Stimulated activated CD4-positive, alpha-beta T cell treated with anti-CD3 and anti-CD28 coated beads, Interleukin-1b, Interleukin-23, amount 100 ng/mL, for 24 hours (primary cell): ENCODE results near the gene RPS10.
"Not testable (repeated sequence)": the region's sequence is repeated elsewhere in the genome, so short reads cannot be mapped to it uniquely, and the experiment has no call there.

ENCODE experiments used
- DNase-seq, 4 experiments: peaks; one replicate each; pipeline ENCODE4 v3.0.0-alpha.2; 2020; ENCODE audit warnings: low read depth in 4 of 4, low spot score in 1 of 4

Gene RPS10

DNA sequence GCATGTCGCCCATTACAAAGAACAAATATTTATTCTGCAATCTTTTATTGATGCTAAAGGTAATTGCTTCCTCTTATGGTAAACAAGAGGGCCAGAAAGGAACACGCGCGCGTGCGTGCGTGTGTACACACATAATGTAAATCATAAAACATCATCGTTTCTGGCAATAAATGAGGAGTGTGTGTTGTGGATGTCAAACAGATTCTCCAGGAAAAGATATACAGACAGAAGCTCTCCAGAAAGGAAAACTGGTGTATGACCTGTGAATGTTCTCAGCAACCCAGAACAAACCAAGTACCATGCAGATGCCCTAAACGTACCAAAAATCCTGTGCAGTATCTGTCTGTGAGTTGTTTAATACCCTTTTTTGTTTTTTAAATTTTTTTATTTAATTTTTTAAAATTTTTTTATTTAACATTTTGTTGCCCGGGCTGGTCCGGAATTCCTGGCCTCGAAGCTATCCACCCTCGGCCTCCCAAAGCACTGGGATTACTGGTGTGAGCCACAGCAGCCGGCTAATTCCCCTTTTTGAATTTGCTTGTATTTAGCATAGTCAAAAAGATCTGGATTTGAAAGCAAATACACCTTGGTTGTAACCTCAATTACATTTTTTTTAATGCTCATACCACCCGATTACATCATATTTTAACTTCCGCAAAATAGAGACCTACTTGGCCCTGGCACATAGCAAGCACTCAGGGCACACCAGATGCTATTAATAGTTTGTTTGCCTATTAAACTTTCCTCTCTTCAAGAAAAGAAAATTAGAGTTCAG, 32.5 kb downstream of the RPS10 start:
- DNase-seq: no peak

DNA sequence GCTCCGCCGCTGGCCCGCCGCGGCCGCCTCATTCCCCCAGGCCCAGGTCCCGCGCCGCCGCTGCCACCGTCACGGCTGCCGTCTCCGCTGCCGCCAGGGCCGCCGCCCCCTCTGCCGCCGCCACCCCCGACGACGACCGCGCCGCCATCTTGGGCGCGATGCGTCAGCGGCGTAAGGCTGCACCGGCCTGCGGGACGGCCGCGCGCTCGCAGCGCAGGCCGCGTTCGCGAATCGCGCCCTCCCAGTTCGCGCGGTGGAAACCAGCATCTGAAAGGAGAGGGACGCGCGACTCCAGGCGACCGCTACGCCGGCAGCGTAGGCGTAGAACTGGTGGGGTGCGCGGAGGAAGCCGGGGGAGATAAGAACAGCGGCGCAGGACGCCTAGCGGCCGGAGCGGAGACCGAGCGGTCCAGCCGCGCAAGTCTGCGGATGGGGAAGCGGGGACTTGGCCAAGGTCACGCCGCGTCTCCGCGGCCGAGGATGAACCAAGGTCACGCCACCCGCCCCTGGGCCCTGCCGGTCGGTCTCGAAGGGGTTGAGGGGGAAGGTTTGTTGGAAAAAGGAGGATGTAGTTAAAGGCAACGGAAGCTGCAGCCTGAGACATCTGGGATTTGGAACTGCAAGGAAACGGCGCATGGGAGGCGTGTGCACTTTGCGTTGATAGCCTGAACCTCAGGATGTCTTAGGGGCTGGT, 33.2 kb downstream of the RPS10 start, which contains the start of gene NUDT3:
Gene NUDT3 (minus strand): TSS at position 173 of the 694 bp plus-strand sequence. CDS start 307 bp downstream, outside the sequence.
- DNase-seq: peak; percentile 83 to 91 (median 88)

DNA sequence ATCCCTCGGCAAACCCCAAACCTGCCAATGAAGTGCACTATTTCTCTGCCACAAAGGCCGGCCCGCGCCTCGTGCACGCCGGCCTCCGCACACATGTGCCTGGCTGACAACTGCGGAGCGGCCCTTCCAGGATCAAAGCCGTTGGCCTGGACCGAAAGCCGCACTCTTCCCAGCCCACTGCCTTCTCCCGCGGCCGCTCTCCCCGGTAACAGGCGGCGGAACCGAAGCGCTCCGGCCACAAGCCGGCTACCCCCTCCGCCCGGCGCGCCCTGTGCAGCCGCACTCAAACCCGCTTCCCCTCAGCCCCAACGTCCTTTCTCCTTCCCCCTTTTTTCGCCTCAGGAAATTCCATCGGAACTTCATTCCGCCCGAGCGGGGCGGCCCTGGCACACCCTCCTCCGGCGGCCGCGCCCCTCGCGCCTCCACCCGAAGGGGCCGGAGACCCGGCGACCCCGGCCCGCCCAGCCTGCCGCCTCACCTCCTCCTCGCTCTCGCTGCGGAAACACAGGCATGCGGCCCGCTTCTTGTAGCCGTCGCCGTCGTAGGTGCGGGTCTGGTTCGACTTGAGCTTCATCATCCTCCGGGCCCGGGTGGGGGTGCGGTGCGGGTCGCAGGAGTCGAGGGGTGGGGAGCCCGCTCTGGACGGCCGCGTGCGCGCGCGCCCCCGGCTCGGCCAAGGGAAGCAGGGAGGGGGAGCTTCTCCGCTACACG, 33.9 kb downstream of the RPS10 start:
- DNase-seq: peak; percentile 13 to 50 (median 38)

DNA sequence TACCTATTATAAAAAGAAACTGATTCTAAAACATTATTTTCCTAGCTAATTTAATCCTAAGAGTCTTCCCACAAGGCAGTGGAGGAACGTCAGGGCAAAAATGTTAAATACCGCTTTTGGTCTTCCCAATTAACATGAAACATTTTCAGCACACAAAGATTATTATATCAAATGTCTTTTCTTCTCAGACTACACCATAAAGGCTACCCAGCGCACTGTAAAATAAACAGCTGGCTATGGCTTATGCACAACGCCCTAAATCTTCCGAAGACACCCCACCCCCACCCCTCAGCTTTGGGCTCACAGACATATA, 34.4 kb downstream of the RPS10 start:
- no peak for DNase-seq

DNA sequence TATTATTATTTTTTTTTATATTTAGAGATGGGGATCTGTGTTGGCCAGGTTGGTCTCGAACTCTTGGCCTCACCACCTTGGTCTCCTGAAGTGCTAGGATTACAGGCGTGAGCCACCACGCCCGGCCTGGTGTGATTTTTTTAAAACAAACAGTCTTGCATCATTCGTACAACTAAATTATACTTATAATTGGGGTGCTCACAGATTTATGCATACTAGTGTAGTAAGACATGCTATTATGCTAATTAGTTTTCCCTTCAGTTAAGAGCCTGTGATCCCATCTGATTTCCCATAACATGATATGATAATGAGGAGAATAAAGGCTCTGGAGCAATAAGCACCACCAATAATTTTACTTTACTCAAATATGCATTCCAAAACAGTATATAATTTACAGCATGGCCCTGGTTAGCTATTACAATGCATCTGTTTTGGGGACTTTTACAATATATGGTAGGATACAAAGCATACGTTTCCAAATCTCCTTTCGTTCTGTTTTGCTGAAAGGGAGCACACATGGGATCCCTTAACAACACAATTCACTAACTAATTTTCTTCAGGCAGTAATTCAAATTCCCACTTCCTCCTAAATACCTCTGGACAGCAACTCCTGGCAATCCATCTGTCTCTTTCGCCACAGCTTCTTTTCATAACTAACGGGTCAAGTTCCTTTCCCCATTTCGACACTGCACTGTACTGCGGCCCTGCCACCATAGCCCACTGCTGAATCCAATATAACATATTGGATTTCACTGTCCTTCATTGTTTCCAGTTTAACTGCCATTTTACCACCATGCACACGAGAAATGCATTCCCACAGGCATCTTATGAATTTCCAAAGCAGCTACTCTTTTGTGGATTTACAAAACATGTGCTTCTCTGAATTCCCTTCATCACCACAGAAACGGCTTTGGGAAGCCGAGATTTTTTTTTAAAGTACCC, 35.1 kb downstream of the RPS10 start:
- DNase-seq: no peak

DNA sequence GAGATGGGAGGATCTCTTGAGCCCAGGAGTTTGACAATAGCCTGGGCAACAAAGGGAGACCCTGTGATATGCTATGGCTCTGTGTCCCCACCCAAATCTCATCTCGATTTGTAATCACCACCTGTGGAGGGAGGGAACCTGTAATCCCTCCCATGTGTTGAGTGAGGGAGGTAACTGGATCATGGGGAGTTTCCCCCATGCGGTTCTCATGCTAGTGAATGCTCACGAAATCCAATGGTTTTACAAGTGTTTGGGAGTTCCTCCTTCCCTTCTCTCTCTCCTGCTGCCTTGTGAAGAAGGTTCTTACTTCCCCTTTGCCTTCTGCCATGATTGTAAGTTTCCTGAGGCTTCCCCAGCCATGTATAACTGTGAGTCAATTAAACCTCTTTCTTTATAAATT, 36.8 kb downstream of the RPS10 start:
- no peak for DNase-seq

DNA sequence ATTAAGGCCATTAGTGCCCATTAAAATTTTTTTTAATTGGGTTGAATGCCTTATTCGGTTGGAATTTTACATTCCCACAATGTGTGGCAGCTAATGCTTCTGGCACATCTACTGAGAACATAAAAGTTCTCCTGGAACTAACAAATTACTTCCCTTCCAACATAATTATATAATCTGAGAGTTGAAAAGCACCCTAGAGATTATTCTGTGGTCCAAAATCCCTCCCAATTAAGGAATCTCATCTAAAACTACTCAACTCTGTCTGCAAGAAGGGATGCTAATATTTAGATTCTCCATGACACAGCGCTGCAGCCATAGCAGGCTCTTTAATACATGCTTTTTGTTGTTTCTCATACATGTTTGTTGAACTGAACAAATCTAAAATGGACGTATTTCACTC, 37.4 kb downstream of the RPS10 start:
- DNase-seq: no peak

DNA sequence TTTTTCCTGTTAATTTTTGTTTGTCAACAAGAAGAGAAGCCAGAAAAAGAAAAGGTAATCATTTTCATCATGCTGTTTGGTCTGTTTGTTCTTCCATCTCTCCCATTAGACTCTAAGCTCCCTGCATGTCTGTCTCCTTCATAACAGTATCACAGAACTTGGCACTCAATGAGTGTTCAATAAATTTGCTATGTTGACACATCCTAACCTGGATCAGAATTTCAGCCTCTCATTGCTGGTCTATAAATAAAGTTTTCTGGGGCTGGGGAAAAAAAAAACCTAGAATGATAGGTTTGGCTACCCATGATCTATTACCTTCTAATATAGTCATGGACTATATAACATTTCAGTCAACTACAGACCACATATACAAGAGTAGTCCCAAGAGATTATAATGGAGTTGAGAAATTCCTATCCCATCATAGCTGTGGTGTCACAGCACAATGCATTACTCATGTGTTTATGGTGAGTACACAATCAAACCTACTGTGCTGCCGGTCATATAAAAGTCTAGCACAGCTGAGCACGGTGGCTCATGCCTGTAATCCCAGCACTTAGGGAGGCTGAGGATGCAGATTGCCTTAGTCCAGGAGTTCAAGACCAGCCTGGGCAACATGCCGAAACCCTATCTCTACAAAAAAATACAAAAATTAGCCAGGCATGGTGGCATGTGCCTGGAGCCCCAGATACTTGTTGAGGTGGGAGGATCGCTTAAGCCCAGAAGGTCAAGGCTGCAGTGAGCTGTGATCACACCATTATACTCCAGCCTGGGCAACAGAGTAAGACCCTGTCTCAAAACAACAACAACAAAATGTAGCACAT, 39.3 kb downstream of the RPS10 start:
- no peak for DNase-seq

DNA sequence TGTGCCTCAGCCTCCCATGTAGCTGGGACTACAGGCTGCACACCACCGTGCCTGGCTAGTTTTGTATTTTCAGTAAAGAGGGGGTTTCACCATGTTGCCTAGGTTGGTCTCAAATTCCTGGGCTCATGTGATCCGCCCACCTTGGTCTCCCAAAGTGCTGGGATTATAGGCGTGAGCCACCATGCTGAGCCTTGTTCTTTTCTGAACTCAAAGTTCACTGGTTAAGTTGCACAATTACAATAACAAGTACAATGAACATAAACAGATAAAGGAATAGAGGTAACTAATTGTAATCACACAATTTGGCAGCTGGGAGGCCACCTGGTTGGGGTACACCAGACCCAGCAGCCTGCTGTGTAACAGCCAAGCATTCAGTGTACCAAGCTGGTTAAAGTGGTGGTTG, 40.1 kb downstream of the RPS10 start:
- no peak for DNase-seq

DNA sequence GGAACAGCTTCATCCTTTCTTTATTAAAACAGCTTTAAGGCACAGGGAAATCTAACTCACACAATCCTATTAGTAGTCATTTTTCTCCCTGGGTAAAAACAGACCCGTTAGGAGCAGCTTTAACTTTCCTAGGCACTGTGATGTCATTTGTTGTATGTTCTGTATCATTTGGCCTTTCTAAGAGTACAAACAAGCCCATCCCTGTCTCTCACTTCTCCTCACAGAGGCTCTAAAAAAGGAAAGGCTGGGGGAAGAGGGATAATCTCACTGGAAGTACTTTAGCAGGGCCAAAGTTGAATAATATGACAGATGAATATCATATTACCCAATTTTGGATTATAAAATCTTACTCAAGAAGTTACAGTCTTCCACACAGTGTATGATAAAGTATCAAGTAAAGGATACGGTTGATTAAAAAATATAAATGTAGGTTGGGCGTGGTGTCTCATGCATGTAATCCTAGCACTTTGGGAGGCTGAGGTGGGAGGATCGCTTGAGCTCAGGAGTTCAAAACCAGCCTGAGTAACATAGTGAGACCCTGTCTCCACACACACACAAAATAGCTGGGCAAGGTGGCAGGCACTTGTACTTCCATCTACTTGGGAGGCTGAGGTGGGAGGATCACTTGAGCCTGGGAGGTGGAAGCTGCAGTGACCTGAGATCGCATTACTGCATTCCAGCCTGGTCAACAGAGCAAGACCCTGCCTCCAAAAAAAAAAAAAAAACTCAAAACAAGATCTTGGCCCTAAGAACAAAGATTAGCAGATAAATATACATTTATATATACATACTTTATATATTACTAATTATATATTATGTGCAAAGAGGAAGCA, 41.3 kb downstream of the RPS10 start:
- no peak for DNase-seq

DNA sequence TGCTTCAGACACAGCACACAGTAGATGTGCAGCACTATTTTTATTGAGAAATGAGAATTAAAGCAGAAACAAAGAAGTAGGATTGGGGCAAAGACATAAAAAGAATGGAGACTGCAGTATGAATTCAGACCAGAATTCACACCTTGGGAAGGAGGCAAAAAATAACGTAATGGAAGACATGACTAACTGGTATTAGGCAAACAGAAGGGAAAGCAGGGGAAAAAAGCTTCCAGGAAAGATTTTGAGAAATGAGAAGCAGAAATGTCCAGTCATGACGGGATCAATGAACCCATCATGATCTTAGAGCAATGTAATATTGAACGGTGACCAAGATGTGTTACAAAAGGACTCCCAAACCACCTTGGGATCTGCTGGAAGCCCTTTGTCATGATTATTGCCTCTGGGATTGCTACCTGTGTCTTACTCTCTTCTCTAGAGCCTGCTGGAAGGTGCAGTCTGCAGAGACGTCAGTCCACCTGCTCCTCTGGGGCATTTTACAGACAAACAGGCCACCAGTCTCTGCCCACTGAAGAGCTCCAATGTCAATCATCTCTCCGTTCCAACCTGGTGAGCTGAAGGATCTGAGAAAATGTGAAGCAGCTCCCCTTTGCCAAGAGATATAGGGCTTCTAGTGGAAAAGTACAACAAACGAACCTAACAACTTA, 42.1 kb downstream of the RPS10 start:
- no peak for DNase-seq

DNA sequence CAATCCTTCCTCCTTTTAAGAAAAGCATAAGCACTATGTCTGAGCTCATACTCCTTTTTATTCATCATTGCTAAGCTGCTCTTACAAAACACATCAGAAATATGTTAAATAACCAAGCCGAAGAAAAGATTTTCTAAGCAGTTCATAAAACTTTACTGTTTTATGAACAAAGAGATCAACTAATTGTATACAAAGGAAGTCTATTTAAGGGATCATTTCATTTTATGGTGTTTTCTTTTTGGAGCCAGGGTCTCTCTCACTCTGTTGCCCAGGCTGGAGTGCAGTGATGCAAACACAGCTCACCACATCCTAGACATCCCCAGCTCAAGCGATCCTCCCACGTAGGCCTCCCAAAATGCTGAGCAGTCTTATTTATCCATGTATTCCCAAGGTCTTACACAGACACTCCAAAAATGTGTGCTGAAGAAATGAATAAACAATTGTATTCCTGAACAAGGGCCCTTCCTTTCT, 42.7 kb downstream of the RPS10 start:
- no peak for DNase-seq

DNA sequence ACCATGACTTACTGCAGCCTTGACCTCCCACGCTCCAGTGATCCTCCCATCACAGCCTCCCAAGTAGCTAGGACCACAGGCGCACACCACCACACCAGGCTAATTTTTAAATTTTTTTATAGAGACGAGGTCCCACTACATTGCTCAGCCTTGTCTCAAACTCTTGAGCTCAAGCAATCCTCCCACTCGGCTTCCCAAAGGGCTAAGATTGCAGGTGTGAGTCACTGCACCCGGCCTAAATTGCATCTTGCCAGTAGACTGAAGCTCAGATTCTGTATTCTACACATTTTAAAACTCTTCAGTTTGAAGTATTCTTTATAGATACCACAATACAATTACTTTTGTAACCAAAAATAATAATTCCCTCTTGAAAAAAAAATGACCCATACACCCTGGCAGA, 44.8 kb downstream of the RPS10 start:
- no peak for DNase-seq

DNA sequence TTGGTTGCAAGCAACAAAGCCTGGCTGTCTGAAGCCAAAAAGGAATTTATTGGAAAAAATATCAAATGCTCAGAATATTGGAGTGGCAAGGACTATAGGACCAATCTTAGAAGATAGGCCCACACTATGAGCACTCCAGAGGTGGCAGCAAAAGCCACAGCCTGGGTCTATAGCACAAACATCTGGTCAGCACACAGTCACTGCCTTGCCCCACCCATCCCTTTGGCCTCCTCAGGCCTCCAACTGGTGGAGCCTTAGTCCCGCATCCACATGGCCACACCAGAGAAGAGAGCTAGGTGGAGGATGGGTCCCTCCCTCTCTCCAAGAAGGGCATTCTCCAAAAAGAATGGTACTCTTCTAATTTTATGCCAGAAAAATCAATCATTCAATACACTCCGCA, 47.4 kb downstream of the RPS10 start:
- DNase-seq: no peak

DNA sequence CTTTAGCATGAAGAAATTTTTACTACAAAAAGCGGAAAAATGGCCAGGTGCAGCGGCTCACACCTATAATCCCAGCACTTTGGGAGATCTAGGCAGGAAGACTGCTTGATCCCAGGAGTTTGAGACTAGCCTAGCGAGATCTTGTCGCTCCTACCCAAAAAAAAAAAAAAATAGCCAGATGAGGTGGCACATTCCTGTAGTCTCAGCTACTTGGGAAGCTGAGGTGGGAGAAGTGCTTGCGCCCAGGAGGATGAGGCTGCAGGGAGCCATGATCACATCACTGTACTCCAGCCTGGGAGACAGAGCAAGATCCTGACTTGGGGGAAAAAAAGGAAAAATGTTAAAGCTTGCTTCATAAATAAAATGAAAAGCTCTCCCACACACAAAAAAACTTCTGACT, 47.9 kb downstream of the RPS10 start:
- DNase-seq: no peak

DNA sequence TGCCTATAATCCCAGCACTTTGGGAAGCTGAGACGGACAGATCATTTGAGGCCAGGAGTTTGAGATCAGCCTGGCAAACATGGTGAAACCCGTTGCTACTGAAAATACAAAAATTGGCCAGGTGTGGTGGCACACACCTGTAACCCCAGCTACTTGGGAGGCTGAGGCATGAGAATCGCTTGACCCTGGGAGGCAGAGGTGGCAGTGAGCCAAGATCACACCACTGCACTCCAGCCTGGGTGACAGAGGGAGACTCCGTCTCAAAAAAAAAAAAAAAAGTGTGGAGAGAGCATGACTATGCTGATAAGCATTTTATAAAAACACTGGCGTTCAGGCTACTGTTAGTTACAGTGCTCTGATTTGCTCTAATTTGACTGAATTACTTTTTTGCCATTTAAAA, 48.3 kb downstream of the RPS10 start:
- not testable (repeated sequence) for DNase-seq

DNA sequence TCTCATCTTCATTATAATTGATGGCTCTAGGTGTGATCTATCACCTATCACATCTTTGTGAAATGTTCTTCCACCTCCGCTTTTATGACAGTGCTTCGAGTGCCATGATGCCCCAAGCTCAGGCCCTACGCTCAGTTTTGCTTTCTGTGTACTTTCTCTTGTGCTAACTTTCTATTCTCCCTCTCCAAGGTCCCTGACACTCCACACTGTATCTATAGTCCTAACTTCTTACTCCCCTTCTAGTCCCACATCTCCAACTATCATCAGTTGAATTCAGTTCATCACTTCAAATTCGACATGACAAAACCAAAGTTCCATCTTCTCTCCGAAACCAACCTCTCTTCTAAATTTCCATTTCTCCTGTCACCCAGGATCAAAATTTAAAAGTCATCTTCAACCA, 50.0 kb downstream of the RPS10 start:
- DNase-seq: no peak

DNA sequence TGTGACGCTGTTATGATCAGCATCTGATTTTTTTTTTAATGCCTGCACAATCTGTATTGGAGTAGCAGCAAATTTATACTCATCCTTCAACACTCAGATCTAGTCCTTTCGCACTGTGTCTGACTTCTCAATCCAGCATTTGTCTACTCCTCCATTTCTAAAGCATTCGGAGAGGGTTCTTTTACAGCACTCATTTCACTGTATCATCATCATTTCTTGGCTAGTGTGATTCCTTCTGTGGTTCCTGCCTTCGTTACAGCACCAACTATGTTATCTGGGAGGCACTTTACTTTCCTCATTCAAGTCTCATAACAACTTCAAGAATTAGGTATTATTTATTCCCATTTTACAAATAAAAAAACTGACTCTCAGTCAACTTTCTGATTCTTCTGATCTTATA, 51.4 kb downstream of the RPS10 start:
- no peak for DNase-seq

DNA sequence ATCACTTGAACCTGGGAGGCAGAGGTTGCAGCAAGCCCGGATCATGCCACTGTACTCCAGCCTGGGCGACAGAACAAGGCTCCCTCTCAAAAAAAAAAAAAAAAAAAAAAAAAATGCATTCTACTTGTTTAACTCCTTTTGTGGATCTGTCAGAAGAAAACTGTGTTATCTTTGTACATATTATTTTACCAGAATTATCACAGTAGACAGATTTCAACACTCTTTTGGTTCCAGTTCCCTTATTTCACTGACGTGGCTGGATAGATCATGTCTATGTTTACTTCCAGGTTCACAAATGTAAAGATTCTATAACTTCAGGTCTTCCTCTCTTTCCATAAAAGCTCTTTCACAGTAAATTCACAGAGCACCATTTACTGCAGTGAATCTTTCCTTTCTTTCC, 51.8 kb downstream of the RPS10 start:
- DNase-seq: no peak
